Measurements from ENCODE around the gene FOSL1. TPM values are rescaled to one million over a fixed set of nuclear protein-coding genes. Genes with fewer than 3 reads are reported as not detected.
"Not testable (repeated sequence)": the region's sequence is repeated elsewhere in the genome, so short reads cannot be mapped to it uniquely, and the experiment has no call there.

The FOSL1 gene
- total and polyA plus RNA-seq, 2 donors from 2014 or later = 0.37 to 3.2 TPM

- no peaks in the 10 kb centered on the region for H3K27me3 ChIP-seq (ENCODE audit: control insufficient read depth, insufficient read depth, low read length)
- peak overlapping the region in 1 of 3 donors; percentile 71 for H3K4me3 ChIP-seq (ENCODE audit: low read length in 3 of 3)
- no peak for TF ChIP-seq CTCF (IDR thresholded peaks at IDR 0.05; ENCODE audit: borderline replicate concordance, extremely low read depth, insufficient read depth)
- intact Hi-C loops (cut with DNase I) = no loop called here
- peak overlapping the region in 1 of 2 donors; percentile 17 for H3K27ac ChIP-seq (ENCODE audit: low read depth in 2 of 2, low read length in 2 of 2)
- H3K4me1 ChIP-seq (ENCODE audit: control insufficient read depth in 2 of 3, insufficient read depth in 2 of 3, low read depth in 1 of 3, low read length in 3 of 3) = peaks cover 0 to 30% (median 0%) of the 10 kb centered on the region in 3 donors
- H3K9ac ChIP-seq (ENCODE audit: low read length in 3 of 3) = no peak overlapping the region
- DNase-seq (peak in 1 of 5 donors; percentile 50), FAIRE-seq (no peak)
- no peaks in the 10 kb centered on the region for H3K9me3 ChIP-seq (ENCODE audit: control insufficient read depth in 2 of 3, insufficient read depth in 1 of 3, low read length in 3 of 3)
- no peaks in the 10 kb centered on the region for H3K36me3 ChIP-seq (ENCODE audit: control insufficient read depth in 2 of 3, insufficient read depth in 3 of 3, low read length in 3 of 3)
Observed at GRCh38 chr11:65892661-65893317, 7.4 kb downstream of the FOSL1 start.

GRCh38 chr11:65892137-65892540 is 8.0 kb downstream of the FOSL1 start:
- DNase-seq = peak in 1 of 5 donors; percentile 44
- H3K27me3 ChIP-seq (ENCODE audit: control insufficient read depth, insufficient read depth, low read length); intact Hi-C loops (cut with DNase I); FAIRE-seq; H3K9me3 ChIP-seq (ENCODE audit: control insufficient read depth in 2 of 3, insufficient read depth in 1 of 3, low read length in 3 of 3); H3K36me3 ChIP-seq (ENCODE audit: control insufficient read depth in 2 of 3, insufficient read depth in 3 of 3, low read length in 3 of 3): not testable (repeated sequence)
- H3K9ac ChIP-seq (ENCODE audit: low read length in 3 of 3) = peak overlapping the region in 1 of 3 donors; percentile 55
- H3K4me3 ChIP-seq (ENCODE audit: low read length in 3 of 3) = peak overlapping the region; percentile 16 to 71 (median 47)
- H3K27ac ChIP-seq (ENCODE audit: low read depth in 2 of 2, low read length in 2 of 2) = peak overlapping the region; percentile 32 to 76
- H3K4me1 ChIP-seq (ENCODE audit: control insufficient read depth in 2 of 3, insufficient read depth in 2 of 3, low read depth in 1 of 3, low read length in 3 of 3) = peaks cover 0 to 35% (median 4%) of the 10 kb centered on the region in 3 donors

- Histone ChIP-seq H3K27ac (ENCODE audit: low read depth in 2 of 2, low read length in 2 of 2) (peak overlapping the region; percentile 76 to 82), H3K27me3 (ENCODE audit: control insufficient read depth, insufficient read depth, low read length) (no peaks in the 10 kb centered on the region), H3K9me3 (ENCODE audit: control insufficient read depth in 2 of 3, insufficient read depth in 1 of 3, low read length in 3 of 3) (no peaks in the 10 kb centered on the region), H3K4me3 (ENCODE audit: low read length in 3 of 3) (peak overlapping the region; percentile 53 to 71 (median 57)), H3K9ac (ENCODE audit: low read length in 3 of 3) (peak overlapping the region in 2 of 3 donors; percentile 55 to 79), H3K4me1 (ENCODE audit: control insufficient read depth in 2 of 3, insufficient read depth in 2 of 3, low read depth in 1 of 3, low read length in 3 of 3) (peaks cover 0 to 35% (median 8%) of the 10 kb centered on the region in 3 donors), H3K36me3 (ENCODE audit: control insufficient read depth in 2 of 3, insufficient read depth in 3 of 3, low read length in 3 of 3) (no peaks in the 10 kb centered on the region)
- intact Hi-C loops (cut with DNase I) = no loop called here
- DNase-seq (peak in 4 of 5 donors; percentile 21 to 86 (median 66)), FAIRE-seq (no peak)
- TF ChIP-seq CTCF (IDR thresholded peaks at IDR 0.05; ENCODE audit: borderline replicate concordance, extremely low read depth, insufficient read depth) = peak; percentile 16
Observed at GRCh38 chr11:65891219-65892136, 8.7 kb downstream of the FOSL1 start.
